Measurements from ENCODE around the gene FOXC1. TPM values are rescaled to one million over a fixed set of nuclear protein-coding genes. Genes with fewer than 3 reads are reported as not detected.

The FOXC1 gene
- total RNA-seq, 1 donor from 2014 or later: 0.45 TPM

DNA sequence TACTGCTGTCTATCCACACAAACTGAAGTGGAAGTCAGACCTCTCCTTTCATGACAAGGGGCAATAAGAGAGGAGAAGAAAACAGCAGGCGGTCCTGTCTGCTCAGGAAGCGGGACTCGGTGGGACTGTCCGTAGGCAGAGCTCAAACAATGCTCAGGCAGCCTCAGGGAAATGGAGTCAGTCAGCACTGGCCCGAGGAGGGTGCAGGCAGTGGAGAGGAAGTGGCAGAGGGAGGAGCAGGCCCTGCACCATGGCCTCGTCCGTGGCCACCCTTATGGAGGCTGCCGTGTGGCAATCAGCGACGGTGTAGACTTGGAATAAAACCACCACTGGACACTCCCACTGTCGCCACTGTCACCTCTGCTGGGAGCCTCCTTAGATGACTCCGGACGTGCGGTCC, 19.6 kb downstream of the FOXC1 start:
- no peak overlapping the region for H3K4me3 ChIP-seq
- no peak overlapping the region for H3K4me2 ChIP-seq
- TF ChIP-seq EZH2 (IDR thresholded peaks at IDR 0.05): no peak
- TF ChIP-seq EZH2phosphoT487 (IDR thresholded peaks at IDR 0.05): no peak
- TF ChIP-seq CTCF (IDR thresholded peaks at IDR 0.05): no peak
- Mint-ChIP-seq H3K9me3 (no peaks in the 10 kb centered on the region), H3K36me3 (no peaks in the 10 kb centered on the region), H3K27ac (no peak overlapping the region), H3K4me3 (no peak overlapping the region), H3K4me1 (peaks cover 17% of the 10 kb centered on the region), H3K27me3 (ENCODE audit: insufficient read depth, low read depth) (peaks cover 40% of the 10 kb centered on the region)
- peaks cover 76% of the 10 kb centered on the region for H3K27me3 ChIP-seq
- H3K4me1 ChIP-seq: peaks cover 24% of the 10 kb centered on the region
- H2AFZ ChIP-seq (replicated peaks): no peak overlapping the region
- peaks cover 39% of the 10 kb centered on the region for H4K20me1 ChIP-seq (ENCODE audit: low read depth)
- no peaks in the 10 kb centered on the region for H3K9me3 ChIP-seq (ENCODE audit: low read depth)
- no peak for DNase-seq (ENCODE audit: low spot score)
- H3K9ac ChIP-seq: no peak overlapping the region
- no peaks in the 10 kb centered on the region for H3K36me3 ChIP-seq
- no peaks in the 10 kb centered on the region for H3K79me2 ChIP-seq (ENCODE audit: low read depth)
- H3K27ac ChIP-seq: no peak overlapping the region
- H3F3A ChIP-seq (ENCODE audit: low read depth): peaks cover 12% of the 10 kb centered on the region

GRCh38 chr6:1630212-1630770, 20.6 kb downstream of the FOXC1 start:
- Histone ChIP-seq H3K9ac (no peak overlapping the region), H3K79me2 (ENCODE audit: low read depth) (no peaks in the 10 kb centered on the region), H3K27me3 (peaks cover 66% of the 10 kb centered on the region), H3K36me3 (no peaks in the 10 kb centered on the region), H3K4me3 (no peak overlapping the region), H3K9me3 (ENCODE audit: low read depth) (no peaks in the 10 kb centered on the region), H3K4me1 (peaks cover 16% of the 10 kb centered on the region), H3K27ac (no peak overlapping the region), H4K20me1 (ENCODE audit: low read depth) (peaks cover 31% of the 10 kb centered on the region), H3K4me2 (no peak overlapping the region), H3F3A (ENCODE audit: low read depth) (peaks cover 11% of the 10 kb centered on the region), H2AFZ (replicated peaks) (no peak overlapping the region)
- Mint-ChIP-seq H3K27ac (no peak overlapping the region), H3K4me1 (peaks cover 23% of the 10 kb centered on the region), H3K9me3 (no peaks in the 10 kb centered on the region), H3K36me3 (no peaks in the 10 kb centered on the region), H3K27me3 (ENCODE audit: insufficient read depth, low read depth) (peaks cover 32% of the 10 kb centered on the region), H3K4me3 (no peak overlapping the region)
- no peak for DNase-seq (ENCODE audit: low spot score)
- TF ChIP-seq EZH2phosphoT487 (IDR thresholded peaks at IDR 0.05) (no peak), EZH2 (IDR thresholded peaks at IDR 0.05) (no peak), CTCF (IDR thresholded peaks at IDR 0.05) (no peak)

- Histone ChIP-seq H3K9me3 (ENCODE audit: low read depth) (no peaks in the 10 kb centered on the region), H3K4me3 (no peak overlapping the region), H3K36me3 (no peaks in the 10 kb centered on the region), H3K9ac (no peak overlapping the region), H3K79me2 (ENCODE audit: low read depth) (no peaks in the 10 kb centered on the region), H2AFZ (replicated peaks) (no peak overlapping the region), H3F3A (ENCODE audit: low read depth) (peaks cover 5% of the 10 kb centered on the region), H3K4me1 (peaks cover 11% of the 10 kb centered on the region), H4K20me1 (ENCODE audit: low read depth) (peaks cover 26% of the 10 kb centered on the region), H3K4me2 (no peak overlapping the region), H3K27ac (no peak overlapping the region), H3K27me3 (peaks cover 61% of the 10 kb centered on the region)
- peaks cover 25% of the 10 kb centered on the region for H3K4me1 Mint-ChIP-seq
- H3K27me3 Mint-ChIP-seq (ENCODE audit: insufficient read depth, low read depth): peaks cover 29% of the 10 kb centered on the region
- no peaks in the 10 kb centered on the region for H3K36me3 Mint-ChIP-seq
- H3K27ac Mint-ChIP-seq: no peak overlapping the region
- TF ChIP-seq EZH2 (IDR thresholded peaks at IDR 0.05): no peak
- TF ChIP-seq EZH2phosphoT487 (IDR thresholded peaks at IDR 0.05): no peak
- TF ChIP-seq CTCF (IDR thresholded peaks at IDR 0.05): no peak
- DNase-seq (ENCODE audit: low spot score): no peak
- no peaks in the 10 kb centered on the region for H3K9me3 Mint-ChIP-seq
- H3K4me3 Mint-ChIP-seq: no peak overlapping the region
Observed at GRCh38 chr6:1630771-1631217, 21.1 kb downstream of the FOXC1 start.

Measured in neural progenitor cell (in vitro differentiated cells).